Left renal cortex interstitium (tissue), 4 donors: ENCODE measurements around the gene SCN5A. TPM values are rescaled to one million over a fixed set of nuclear protein-coding genes. Genes with fewer than 3 reads are reported as not detected.

Experiments used
- DNase-seq, 4 donors: peaks; one replicate each; pipeline ENCODE4 v3.0.0-alpha.2; 2013; ENCODE audit warnings: low read depth in 4 of 4, low spot score in 2 of 4, missing footprints in 1 of 4
- polyA plus RNA-seq, 4 donors: library from polyadenylated mRNA; unstranded; fragments of 120-200 nt; gene quantifications; one replicate each; pipeline ENCODE4 v1.2.1, GENCODE V29; 2013; ENCODE audit not compliant: insufficient read length in 4 of 4

SCN5A gene
- polyA plus RNA-seq, 4 donors, result 0.95 to 2.1 (median 1.1) TPM

- DNase-seq, result no peak
Measured at GRCh38 chr3:38563886-38564270, 85.6 kb downstream of the SCN5A start.

- DNase-seq, result no peak
Measured at GRCh38 chr3:38563070-38563885, 86.2 kb downstream of the SCN5A start.

- no peak for DNase-seq
Measured at GRCh38 chr3:38562467-38562925, 87.0 kb downstream of the SCN5A start.

- no peak for DNase-seq
Measured at GRCh38 chr3:38561746-38562466, 87.6 kb downstream of the SCN5A start.

GRCh38 chr3:38560996-38561717 lies 88.3 kb downstream of the SCN5A start:
- no peak for DNase-seq

GRCh38 chr3:38560284-38560683 lies 89.2 kb downstream of the SCN5A start:
- DNase-seq, result no peak

GRCh38 chr3:38558864-38559263 lies 90.6 kb downstream of the SCN5A start:
- DNase-seq, result no peak

GRCh38 chr3:38556640-38557358 lies 92.7 kb downstream of the SCN5A start:
- DNase-seq, result no peak

GRCh38 chr3:38555926-38556325 lies 93.6 kb downstream of the SCN5A start:
- DNase-seq, result no peak

GRCh38 chr3:38555149-38555840 lies 94.2 kb downstream of the SCN5A start:
- no peak for DNase-seq

GRCh38 chr3:38554127-38554827 lies 95.2 kb downstream of the SCN5A start:
- DNase-seq, result no peak

- DNase-seq, result no peak
Measured at GRCh38 chr3:38553071-38553470, 96.4 kb downstream of the SCN5A start.

GRCh38 chr3:38552364-38552763 lies 97.1 kb downstream of the SCN5A start:
- no peak for DNase-seq

GRCh38 chr3:38551026-38551832 lies 98.3 kb downstream of the SCN5A start:
- DNase-seq, result no peak

GRCh38 chr3:38549957-38550840 lies 99.3 kb downstream of the SCN5A start:
- DNase-seq, result no peak

- no peak for DNase-seq
Measured at GRCh38 chr3:38549486-38549885, 100.0 kb downstream of the SCN5A start.

- no peak for DNase-seq
Measured at GRCh38 chr3:38549082-38549481, 100.4 kb downstream of the SCN5A start.
